Stimulated activated memory B cell treated with anti-CD40 and anti-IgM and Interleukin-4, amounts not matched to agents 10 μg/mL and 1 μg/mL and 100 μg/mL, for 72 hours (primary cell): Measurements from ENCODE around the gene CCSER2.
"Not testable (repeated sequence)": the region's sequence is repeated elsewhere in the genome, so short reads cannot be mapped to it uniquely, and the experiment has no call there.

Source experiments
- ATAC-seq: fragments of 150-1000 bp; cut with Tn5 transposase; 2 replicates; pipeline ENCODE4 v1.10.0; 2021
- H3K27ac Mint-ChIP-seq: one replicate; pipeline ENCODE4 v1.8.0; 2022; ENCODE audit warnings: mild to moderate bottlenecking, mixed read lengths
- H3K27me3 Mint-ChIP-seq: one replicate; pipeline ENCODE4 v1.8.0; 2022; ENCODE audit warnings: mixed read lengths
- H3K36me3 Mint-ChIP-seq: one replicate; pipeline ENCODE4 v1.8.0; 2022; ENCODE audit warnings: mixed read lengths
- H3K4me1 Mint-ChIP-seq: one replicate; pipeline ENCODE4 v1.8.0; 2022; ENCODE audit warnings: mixed read lengths
- H3K4me3 Mint-ChIP-seq: one replicate; pipeline ENCODE4 v1.8.0; 2022; ENCODE audit warnings: mild to moderate bottlenecking, moderate library complexity, mixed read lengths
- H3K9me3 Mint-ChIP-seq: one replicate; pipeline ENCODE4 v1.8.0; 2022; ENCODE audit warnings: mixed read lengths

Gene CCSER2

GRCh38 chr10:84469470-84469869 lies 141.1 kb downstream of the CCSER2 start:
- H3K36me3 Mint-ChIP-seq = peaks cover 49% of the 10 kb centered on the region
- no peak for ATAC-seq
- H3K4me3 Mint-ChIP-seq = no peak overlapping the region
- no peak overlapping the region for H3K27ac Mint-ChIP-seq
- H3K4me1 Mint-ChIP-seq = no peaks in the 10 kb centered on the region
- H3K9me3 Mint-ChIP-seq = peaks cover 2% of the 10 kb centered on the region
- no peaks in the 10 kb centered on the region for H3K27me3 Mint-ChIP-seq

- H3K4me1 Mint-ChIP-seq = no peaks in the 10 kb centered on the region
- no peak overlapping the region for H3K27ac Mint-ChIP-seq
- peaks cover 29% of the 10 kb centered on the region for H3K36me3 Mint-ChIP-seq
- no peak for ATAC-seq
- H3K9me3 Mint-ChIP-seq = no peaks in the 10 kb centered on the region
- no peak overlapping the region for H3K4me3 Mint-ChIP-seq
- no peaks in the 10 kb centered on the region for H3K27me3 Mint-ChIP-seq
These were observed 144.7 kb downstream of the CCSER2 start for GRCh38 chr10:84473136-84473535.

- ATAC-seq = no peak
- Mint-ChIP-seq H3K9me3 (no peaks in the 10 kb centered on the region), H3K36me3 (peaks cover 38% of the 10 kb centered on the region), H3K4me3 (no peak overlapping the region), H3K27me3 (no peaks in the 10 kb centered on the region), H3K4me1 (no peaks in the 10 kb centered on the region), H3K27ac (no peak overlapping the region)
These were observed 149.2 kb downstream of the CCSER2 start for GRCh38 chr10:84477398-84478128.

- Mint-ChIP-seq H3K9me3 (no peaks in the 10 kb centered on the region), H3K36me3 (peaks cover 38% of the 10 kb centered on the region), H3K4me3 (no peak overlapping the region), H3K27ac (no peak overlapping the region), H3K27me3 (no peaks in the 10 kb centered on the region), H3K4me1 (no peaks in the 10 kb centered on the region)
- ATAC-seq = no peak
These were observed 149.8 kb downstream of the CCSER2 start for GRCh38 chr10:84478151-84478550.

GRCh38 chr10:84478679-84479078 lies 150.3 kb downstream of the CCSER2 start:
- no peak for ATAC-seq
- Mint-ChIP-seq H3K4me3 (no peak overlapping the region), H3K4me1 (no peaks in the 10 kb centered on the region), H3K36me3 (peaks cover 38% of the 10 kb centered on the region), H3K9me3 (no peaks in the 10 kb centered on the region), H3K27me3 (no peaks in the 10 kb centered on the region), H3K27ac (no peak overlapping the region)

- no peak for ATAC-seq
- Mint-ChIP-seq H3K9me3 (peaks cover 3% of the 10 kb centered on the region), H3K36me3 (peaks cover 54% of the 10 kb centered on the region), H3K4me3 (no peak overlapping the region), H3K27ac (no peak overlapping the region), H3K27me3 (no peaks in the 10 kb centered on the region), H3K4me1 (peaks cover 6% of the 10 kb centered on the region)
These were observed 156.2 kb downstream of the CCSER2 start for GRCh38 chr10:84484541-84484940.

GRCh38 chr10:84493361-84493760 lies 165.0 kb downstream of the CCSER2 start:
- no peak for ATAC-seq
- peaks cover 3% of the 10 kb centered on the region for H3K9me3 Mint-ChIP-seq
- no peak overlapping the region for H3K27ac Mint-ChIP-seq
- no peaks in the 10 kb centered on the region for H3K27me3 Mint-ChIP-seq
- peaks cover 11% of the 10 kb centered on the region for H3K4me1 Mint-ChIP-seq
- no peak overlapping the region for H3K4me3 Mint-ChIP-seq
- H3K36me3 Mint-ChIP-seq = peaks cover 65% of the 10 kb centered on the region

GRCh38 chr10:84493951-84494848 lies 165.8 kb downstream of the CCSER2 start:
- H3K4me3 Mint-ChIP-seq = no peak overlapping the region
- H3K36me3 Mint-ChIP-seq = peaks cover 56% of the 10 kb centered on the region
- no peak overlapping the region for H3K27ac Mint-ChIP-seq
- H3K4me1 Mint-ChIP-seq = peaks cover 6% of the 10 kb centered on the region
- H3K9me3 Mint-ChIP-seq = no peaks in the 10 kb centered on the region
- ATAC-seq = no peak
- no peaks in the 10 kb centered on the region for H3K27me3 Mint-ChIP-seq

GRCh38 chr10:84494849-84495180 lies 166.4 kb downstream of the CCSER2 start:
- Mint-ChIP-seq H3K4me3 (no peak overlapping the region), H3K27me3 (no peaks in the 10 kb centered on the region), H3K27ac (no peak overlapping the region), H3K9me3 (no peaks in the 10 kb centered on the region), H3K36me3 (peaks cover 52% of the 10 kb centered on the region), H3K4me1 (peaks cover 6% of the 10 kb centered on the region)
- ATAC-seq = no peak

GRCh38 chr10:84497978-84498377 lies 169.6 kb downstream of the CCSER2 start:
- Mint-ChIP-seq H3K27ac (no peak overlapping the region), H3K9me3 (no peaks in the 10 kb centered on the region), H3K36me3 (peaks cover 39% of the 10 kb centered on the region), H3K4me1 (peaks cover 6% of the 10 kb centered on the region), H3K4me3 (no peak overlapping the region), H3K27me3 (no peaks in the 10 kb centered on the region)
- ATAC-seq = no peak

GRCh38 chr10:84499039-84499438 lies 170.7 kb downstream of the CCSER2 start:
- H3K27ac Mint-ChIP-seq, H3K4me3 Mint-ChIP-seq, H3K27me3 Mint-ChIP-seq, H3K4me1 Mint-ChIP-seq, ATAC-seq, H3K9me3 Mint-ChIP-seq: not testable (repeated sequence)
- H3K36me3 Mint-ChIP-seq = peaks cover 39% of the 10 kb centered on the region

GRCh38 chr10:84499846-84500245 lies 171.5 kb downstream of the CCSER2 start:
- peaks cover 35% of the 10 kb centered on the region for H3K36me3 Mint-ChIP-seq
- H3K27ac Mint-ChIP-seq = no peak overlapping the region
- H3K27me3 Mint-ChIP-seq = no peaks in the 10 kb centered on the region
- ATAC-seq = peak; percentile 41
- H3K9me3 Mint-ChIP-seq = no peaks in the 10 kb centered on the region
- peaks cover 6% of the 10 kb centered on the region for H3K4me1 Mint-ChIP-seq
- no peak overlapping the region for H3K4me3 Mint-ChIP-seq

- H3K27ac Mint-ChIP-seq = no peak overlapping the region
- H3K9me3 Mint-ChIP-seq = no peaks in the 10 kb centered on the region
- ATAC-seq = no peak
- H3K36me3 Mint-ChIP-seq = peaks cover 34% of the 10 kb centered on the region
- no peaks in the 10 kb centered on the region for H3K27me3 Mint-ChIP-seq
- H3K4me3 Mint-ChIP-seq = no peak overlapping the region
- H3K4me1 Mint-ChIP-seq = no peaks in the 10 kb centered on the region
These were observed 181.7 kb downstream of the CCSER2 start for GRCh38 chr10:84510121-84510520.

GRCh38 chr10:84511106-84511505 lies 182.7 kb downstream of the CCSER2 start:
- Mint-ChIP-seq H3K9me3 (no peaks in the 10 kb centered on the region), H3K27me3 (no peaks in the 10 kb centered on the region), H3K4me1 (no peaks in the 10 kb centered on the region), H3K36me3 (peaks cover 34% of the 10 kb centered on the region), H3K27ac (no peak overlapping the region), H3K4me3 (no peak overlapping the region)
- ATAC-seq = no peak

- no peaks in the 10 kb centered on the region for H3K9me3 Mint-ChIP-seq
- H3K36me3 Mint-ChIP-seq = peaks cover 37% of the 10 kb centered on the region
- no peak overlapping the region for H3K4me3 Mint-ChIP-seq
- no peaks in the 10 kb centered on the region for H3K27me3 Mint-ChIP-seq
- H3K4me1 Mint-ChIP-seq = no peaks in the 10 kb centered on the region
- no peak for ATAC-seq
- H3K27ac Mint-ChIP-seq = no peak overlapping the region
These were observed 183.4 kb downstream of the CCSER2 start for GRCh38 chr10:84511709-84512285.
